NCI-H2081 treated with DMSO at 0.1 percent for 48 hours (cell line): ENCODE data around the gene ZNF3.
"Not testable (repeated sequence)": the region's sequence is repeated elsewhere in the genome, so short reads cannot be mapped to it uniquely, and the experiment has no call there.

Experiments used
- DNase-seq: peaks from one replicate; lab custom pipeline; 2025; lab: John Stamatoyannopoulos, UW

Gene ZNF3

DNA sequence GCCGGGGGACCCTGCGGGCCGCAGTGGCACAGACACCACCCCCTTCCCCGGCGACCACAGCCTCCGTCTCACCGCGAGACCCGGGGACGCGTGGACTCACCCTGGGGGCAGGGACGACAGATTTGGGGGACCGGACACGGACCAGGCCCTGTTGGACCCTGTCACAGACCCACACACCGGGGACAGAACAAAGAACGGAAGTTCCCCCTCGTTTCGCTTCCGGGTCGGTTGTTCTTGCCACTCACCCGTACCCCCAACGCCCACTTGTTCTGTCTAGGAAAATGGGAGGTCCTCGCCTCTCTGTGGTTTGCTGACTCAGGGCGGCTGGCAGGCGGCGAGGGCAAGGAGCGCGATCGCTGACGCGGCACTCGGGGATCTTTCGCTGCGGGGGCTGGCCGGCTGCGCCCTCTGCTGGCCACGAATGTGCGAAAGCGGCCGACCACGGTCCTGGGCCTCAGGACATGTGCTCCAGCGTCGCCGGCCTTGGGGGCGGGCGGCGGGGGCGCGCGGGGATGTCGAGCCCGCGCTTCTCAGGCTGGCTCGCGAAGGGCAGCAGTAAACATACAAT is at the start of gene ZNF3:
ZNF3 (minus strand) TSS at position 189 of the 568 bp plus-strand sequence. CDS start 4,366 bp downstream, outside the sequence.
- DNase-seq = peak; percentile 94

DNA sequence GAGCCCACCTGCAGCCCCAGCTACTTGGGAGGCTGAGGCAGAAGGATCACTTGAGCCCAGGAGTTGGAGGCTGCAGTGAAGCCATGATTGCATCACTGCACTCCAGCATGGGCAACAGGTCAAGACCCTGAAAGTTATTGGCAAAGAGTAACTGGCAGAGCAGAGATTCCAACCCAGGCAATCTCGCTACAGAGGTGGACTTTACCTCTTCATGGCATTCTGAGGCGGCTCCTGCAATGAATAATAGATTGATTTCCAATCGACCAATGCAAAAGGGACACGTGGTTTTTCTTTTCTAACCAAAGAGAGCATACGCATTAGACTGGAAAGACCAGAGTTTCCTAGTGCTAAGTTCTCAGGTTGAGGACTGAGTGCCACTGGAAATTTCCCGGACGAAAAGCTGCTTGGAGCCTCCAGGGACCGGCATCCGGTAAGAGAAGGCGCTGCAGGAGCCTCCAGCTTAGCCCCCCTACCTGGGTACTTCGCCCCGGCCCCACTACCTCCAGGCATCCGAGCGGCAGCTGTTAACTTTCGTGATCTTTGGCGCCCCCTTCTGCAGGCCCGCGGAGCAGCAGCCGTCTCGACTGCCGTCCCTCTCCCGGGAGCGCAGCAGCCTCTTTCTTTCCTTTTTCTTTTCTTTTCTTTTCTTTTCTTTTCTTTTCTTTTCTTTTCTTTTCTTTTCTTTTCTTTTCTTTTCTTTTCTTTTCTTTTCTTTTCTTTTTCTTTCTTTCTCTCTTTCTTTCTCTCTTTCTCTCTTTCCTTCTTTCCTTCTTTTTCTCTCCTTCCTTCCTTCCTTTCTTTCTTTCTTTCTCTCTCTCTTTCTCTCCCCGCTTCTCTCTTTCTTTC is 49.3 kb upstream of the ZNF3 start:
- peak; percentile 55 for DNase-seq

DNA sequence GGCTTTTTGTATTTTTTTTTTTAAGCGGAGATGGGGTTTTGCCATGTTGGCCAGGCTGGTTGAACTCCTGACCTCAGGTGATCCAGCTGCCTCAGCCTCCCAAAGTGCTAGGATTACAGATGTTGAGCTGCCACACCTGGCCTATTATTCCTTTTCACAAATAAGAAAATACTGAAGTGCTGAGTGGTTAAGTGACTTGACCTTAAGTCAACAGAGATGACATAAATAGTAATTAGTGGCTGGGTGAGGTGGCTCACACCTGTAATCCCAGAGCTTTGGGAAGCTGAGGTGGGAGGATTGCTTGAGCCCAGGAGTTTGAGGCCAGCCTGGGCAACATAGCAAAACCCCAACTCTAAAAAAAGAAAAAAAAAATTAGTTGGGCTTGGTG is 48.7 kb upstream of the ZNF3 start:
- DNase-seq = not testable (repeated sequence)

- DNase-seq = no peak
Observed at GRCh38 chr7:100128637-100128963, 47.1 kb upstream of the ZNF3 start.

DNA sequence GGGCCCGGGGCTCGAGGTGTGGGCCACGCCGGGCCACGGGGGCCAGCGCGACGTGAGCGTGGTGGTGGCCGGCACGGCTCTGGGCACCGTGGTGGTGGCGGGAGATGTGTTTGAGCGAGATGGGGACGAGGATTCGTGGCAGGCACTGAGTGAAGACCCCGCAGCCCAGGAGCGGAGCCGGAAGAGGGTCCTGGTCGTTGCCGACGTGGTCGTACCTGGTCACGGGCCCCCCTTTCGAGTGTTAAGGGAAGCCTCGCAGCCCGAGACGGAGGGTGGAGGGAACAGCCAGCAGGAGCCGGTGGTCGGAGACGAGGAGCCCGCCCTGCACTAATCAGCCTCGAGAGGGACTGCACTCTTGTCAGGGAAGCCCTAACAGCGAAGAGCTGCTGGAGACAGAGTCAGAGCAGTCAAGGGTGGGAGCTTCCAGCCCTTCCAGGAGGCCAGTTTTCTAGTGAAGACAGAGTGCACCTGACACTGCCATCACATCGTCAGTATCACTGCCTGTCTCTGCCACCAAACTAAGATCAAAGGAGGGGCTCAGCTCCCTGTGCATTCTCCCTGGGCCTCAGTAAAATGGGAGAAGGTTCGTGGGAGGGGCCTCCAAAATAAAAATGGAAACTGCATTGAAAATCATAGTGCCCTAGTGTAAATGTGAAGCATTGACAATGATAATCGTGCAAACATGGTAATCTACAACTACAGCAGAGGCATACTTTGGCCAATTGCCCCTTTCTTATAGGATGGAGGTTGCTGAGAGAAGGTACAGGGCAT is 46.5 kb upstream of the ZNF3 start:
- no peak for DNase-seq

GRCh38 chr7:100126931-100127865 is 45.7 kb upstream of the ZNF3 start, which contains the start of gene MBLAC1:
Gene MBLAC1 (plus strand): TSS chr7:100126967. CDS start chr7:100127396, 429 bp downstream.
- peak; percentile 68 for DNase-seq

DNA sequence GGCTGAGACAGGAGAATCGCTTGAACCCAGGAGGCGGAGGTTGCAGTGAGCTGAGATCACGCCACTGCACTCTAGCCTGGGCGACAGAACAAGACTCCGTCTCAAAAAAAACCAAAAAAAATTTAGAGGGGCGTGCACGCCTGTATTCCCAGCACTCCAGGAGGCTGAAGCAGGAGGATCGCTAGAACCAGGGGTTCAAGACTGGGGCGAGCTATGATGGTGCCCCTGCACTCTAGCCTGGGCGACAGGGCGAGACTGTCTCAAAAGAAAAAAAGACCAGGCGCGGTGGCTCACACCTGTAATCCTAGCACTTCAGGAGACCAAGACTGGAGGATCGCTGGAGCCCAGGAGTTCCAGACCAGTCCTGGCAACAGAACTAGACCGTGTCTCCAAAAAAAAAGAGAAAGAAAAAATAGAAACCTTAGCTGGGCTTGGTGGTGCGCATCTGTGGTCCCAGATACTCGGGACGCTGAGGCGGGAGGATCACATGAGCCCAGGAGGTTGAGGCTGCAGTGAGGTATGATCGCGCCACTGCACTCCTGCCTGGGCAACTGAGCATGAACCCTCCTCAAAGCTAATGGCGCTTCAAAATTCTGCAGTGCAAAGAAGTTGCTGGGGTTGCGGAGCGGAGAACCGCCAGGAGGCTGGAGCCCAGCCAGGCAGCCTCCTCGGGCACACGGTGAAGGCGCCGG is 44.9 kb upstream of the ZNF3 start:
- DNase-seq = no peak

GRCh38 chr7:100124301-100125230 is 43.0 kb upstream of the ZNF3 start:
- no peak for DNase-seq

- DNase-seq = no peak
Observed at GRCh38 chr7:100122568-100122967, 41.0 kb upstream of the ZNF3 start.

GRCh38 chr7:100122067-100122466 is 40.5 kb upstream of the ZNF3 start:
- DNase-seq = peak; percentile 84

DNA sequence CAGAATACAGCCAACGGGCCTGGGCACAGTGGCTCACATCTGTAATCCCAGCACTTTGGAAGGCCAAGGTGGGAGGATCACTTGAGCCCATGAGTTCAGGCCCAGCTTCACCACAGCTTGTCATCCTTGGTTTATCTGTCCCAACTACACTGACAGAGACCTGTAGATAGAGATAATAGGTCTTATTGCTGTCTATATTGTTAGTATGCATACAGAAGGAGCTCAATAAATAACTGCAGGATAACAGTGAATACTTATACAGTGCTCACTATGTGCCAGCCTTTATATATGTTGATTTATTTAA is 39.2 kb upstream of the ZNF3 start:
- DNase-seq = no peak

DNA sequence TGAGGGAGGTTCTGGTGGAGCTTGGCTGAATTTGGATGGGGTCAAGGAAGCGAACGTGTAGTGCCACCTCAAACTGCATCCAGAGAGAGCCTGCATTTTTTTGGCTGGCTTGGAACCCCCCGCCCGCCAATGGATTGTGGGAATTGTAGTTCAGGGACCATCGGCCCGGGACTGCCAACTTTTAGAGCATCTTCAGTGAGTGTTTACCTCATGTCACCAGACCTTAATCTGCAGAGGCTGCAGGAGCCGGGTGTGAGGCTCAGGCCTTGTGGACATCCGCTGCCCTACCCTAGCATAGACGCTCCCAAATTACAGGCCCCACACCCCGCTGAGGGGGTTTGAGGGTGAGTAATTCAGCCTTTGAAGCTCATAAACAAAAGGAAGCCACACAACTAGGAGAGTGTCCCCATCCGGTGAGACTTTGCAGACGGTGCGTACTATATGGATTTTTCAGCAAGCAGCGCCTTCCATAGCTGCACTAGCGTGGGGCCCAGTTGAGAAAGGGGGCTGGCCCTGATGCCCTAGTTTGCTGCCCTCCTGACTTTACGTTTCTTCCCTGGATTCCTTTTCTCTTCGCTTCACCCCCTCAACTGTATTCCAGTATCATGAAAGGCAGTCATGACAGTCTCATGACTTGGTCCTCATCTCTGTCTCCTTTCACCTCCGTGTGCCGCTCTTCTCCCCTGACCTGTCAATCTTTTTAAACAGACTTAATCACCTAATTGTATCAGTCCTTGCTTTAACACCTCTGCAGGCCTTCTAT is 38.6 kb upstream of the ZNF3 start:
- DNase-seq = no peak

DNA sequence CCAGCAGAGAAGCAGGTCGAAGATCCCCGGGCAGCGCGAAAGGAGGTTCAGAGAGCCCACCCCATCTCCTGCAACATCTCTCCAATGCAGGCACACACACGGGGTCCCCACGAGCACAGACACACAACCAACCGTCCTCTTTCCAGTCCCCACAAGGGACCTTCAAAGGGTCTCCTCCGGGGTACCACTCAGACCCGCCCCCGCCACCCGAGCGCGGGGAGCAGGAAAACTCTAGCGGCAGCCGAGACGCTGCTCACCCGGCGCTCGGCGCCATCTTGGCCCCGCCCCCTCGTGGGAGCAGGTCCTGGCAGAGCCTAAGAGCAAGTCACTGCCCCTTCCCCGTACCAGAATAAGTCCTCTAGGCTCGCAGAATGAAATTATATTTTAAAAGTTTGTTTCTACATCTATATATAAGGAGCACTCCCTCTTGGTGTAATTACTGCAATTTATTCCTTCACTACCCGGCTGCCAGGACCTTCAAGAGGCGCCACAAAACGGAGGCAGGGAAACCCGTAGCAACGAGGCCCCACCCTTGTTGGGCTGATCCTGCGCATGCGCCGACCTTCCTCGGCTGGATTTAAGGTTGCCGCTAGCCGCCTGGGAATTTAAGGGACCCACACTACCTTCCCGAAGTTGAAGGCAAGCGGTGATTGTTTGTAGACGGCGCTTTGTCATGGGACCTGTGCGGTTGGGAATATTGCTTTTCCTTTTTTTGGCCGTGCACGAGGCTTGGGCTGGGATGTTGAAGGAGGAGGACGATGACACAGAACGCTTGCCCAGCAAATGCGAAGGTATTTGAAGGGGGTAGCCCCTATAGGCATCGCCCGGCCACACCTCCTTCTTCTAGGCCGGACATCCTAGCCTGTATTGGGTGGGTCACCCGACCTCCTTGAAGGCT is 37.8 kb upstream of the ZNF3 start, which contains the start of the genes CNPY4 and TAF6:
CNPY4 (plus strand) TSS at position 563 of the 898 bp plus-strand sequence; CDS start at position 674, 111 bp downstream.
TAF6 (minus strand) TSS at position 287 of the 898 bp plus-strand sequence. CDS start 5,149 bp downstream, outside the sequence.
- peak; percentile 93 for DNase-seq

- no peak for DNase-seq
Observed at GRCh38 chr7:100118388-100119071, 37.0 kb upstream of the ZNF3 start.

GRCh38 chr7:100115026-100115425 is 33.5 kb upstream of the ZNF3 start:
- DNase-seq = no peak

- DNase-seq = no peak
Observed at GRCh38 chr7:100111914-100112313, 30.4 kb upstream of the ZNF3 start.

- DNase-seq = no peak
Observed at GRCh38 chr7:100111156-100111555, 29.6 kb upstream of the ZNF3 start.
